GM19455 (cell line): ENCODE data around the gene LRRC27.

Source experiments
- ATAC-seq: cut with Tn5 transposase; IDR thresholded peaks from one replicate; pipeline ENCODE4 v1.9.1; 2021; ENCODE audit not compliant: unreplicated experiment

LRRC27 gene

DNA sequence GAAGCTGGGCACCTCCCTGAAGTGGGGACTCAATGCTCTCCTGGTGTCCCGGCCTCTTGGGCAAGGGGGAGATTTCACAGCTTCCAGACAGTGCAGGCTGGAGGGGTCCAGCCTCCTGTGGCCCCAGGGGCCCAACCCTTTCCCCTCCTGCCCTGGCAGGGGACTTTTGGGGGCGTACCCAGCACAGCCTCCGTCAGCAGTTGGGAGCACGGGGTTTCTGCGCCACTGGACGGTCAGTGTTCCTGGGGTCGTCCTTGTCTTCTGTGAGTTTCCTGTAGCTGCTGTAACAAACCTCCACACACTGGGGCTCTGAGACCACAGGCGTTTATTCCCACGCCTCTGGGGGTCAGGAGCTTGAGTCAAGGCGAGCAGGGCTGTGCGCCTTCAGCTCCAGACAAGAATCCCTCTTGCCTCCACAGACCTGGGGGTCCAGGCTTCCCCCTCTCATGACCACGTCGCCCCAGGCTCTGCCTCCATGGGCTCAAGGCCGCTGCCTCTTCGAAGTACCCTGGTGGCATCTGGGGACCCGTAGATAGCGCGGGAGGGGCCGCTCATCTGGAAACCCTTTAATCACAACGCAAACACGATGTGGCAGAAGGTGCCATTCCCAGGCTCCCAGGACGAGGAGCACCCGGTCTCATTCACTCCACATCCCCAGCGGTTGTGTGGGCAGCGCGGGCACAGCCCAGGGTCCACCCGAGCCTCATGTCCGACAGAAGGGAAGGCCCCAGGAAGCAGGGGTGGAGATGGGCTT, 79.0 kb downstream of the LRRC27 start:
- ATAC-seq = no peak

DNA sequence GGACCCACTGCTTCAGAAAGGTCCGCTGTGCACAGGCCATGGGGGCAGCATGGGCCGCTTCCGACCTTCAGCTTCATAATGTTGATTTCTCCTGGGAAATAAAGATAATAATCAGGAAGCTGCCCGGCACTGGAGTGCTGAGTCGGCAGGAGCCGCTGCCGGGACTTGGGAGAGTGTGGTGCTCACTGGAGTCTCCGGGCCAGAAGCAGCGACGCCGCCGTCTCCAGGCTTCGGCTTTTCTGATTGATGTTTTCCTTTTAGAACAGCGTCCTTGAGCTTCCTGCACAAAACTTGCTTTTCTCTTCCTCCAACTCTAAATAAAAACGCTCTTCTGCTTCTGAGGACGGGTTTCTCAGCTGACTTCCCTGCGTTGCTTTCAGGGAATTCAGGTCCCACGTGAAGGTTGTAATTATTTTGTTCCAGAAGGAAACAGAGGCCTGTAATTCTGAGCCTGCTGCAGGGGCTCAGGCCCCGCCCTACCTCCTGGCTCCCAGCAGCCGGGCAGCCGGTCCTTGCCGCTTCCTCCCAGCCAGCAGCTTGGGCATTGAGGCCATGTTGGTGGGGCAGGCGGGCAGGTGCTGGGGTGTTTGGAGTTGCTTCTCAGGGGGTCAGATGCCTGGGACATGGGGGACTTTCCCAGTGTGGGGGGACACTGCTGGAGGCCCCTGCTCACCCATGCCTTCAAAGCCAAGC, 79.7 kb downstream of the LRRC27 start:
- no peak for ATAC-seq

DNA sequence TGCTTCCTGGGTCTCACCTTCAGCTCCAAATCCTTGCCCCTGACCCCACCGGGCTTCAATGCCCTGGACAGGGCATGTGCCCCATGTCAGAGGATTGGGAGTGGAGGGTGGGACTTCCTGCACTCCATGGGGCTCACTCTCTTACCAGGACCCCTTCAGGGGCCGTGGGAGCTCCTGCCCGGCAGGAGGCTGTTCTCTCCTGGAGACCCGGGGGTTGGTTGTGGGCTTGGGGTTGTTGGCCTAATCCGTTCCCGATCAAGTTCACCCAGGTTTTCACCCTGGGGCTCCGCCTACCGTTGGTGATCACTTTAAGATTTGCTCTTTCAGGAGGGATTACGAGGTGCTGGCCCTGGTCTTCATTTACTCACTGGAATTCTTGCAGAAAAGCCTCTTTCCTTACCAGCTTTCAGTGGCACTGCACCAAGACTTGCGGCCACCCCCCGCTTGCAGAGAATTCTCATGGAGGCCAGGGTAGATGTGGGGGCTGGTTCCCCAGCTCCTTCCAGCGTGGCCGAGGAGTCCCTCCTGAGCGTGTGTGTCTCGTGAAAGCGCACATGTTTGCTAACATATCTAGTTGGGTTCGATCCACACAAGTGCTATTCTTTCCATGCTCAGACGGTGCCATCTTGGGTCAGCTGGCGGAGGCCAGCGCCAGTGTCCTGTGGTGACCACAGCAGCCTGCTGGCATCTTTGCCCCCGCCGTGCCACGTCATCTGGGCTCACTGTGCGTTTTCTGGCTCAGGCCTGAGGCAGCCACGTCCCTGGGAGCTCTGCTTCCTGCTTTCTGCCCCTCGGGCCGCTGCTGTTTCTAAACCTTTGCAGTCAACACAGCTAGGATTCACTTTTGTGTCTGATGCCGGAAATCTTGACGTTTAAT, 80.6 kb downstream of the LRRC27 start:
- no peak for ATAC-seq

GRCh38 chr10:132413226-132414205, 81.5 kb downstream of the LRRC27 start:
- ATAC-seq = no peak

DNA sequence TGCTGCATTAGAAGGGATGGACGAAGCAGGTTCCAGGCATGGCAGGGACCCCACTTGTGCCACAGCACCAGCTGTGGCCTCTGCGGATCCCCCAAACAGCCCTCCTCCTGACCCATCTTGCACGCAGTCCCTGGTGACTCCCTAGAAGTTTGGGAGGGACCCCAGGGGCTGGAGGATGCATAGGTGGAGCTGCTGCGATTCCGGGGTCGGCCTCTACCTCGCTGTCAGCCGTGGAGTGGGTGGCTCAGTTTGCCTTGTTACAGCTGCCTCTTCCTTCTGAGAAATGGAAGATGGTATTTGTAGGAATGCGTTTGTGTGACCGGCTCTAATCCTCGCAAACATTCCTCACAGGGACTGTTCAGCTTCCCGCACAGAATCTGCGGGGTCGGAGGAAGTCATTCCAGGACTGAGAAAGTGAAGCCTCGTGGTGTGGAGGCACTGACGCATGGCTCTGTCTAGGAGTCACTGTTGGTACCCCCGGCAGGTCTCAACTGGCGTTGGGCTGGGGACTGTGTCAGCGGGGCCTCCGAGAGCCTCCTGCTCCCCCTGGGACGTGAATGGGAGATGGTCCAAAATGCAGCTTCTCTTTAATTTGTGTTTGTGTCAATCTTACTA, 82.5 kb downstream of the LRRC27 start:
- ATAC-seq = no peak

DNA sequence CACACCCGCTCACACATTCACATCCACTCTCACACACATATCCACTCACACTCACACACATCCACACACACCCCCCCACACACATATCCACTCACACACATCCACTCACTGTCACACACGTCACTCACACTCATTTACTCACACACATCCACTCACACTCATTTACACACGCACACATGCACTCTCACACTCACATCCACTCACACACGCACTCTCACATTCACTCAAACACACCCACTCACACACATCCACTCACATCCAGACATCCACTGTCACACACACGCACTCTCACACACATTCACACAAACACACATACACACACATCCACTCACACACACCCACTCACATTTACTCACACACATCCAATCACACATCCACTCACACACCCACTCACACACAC, 83.3 kb downstream of the LRRC27 start:
- ATAC-seq = no peak

DNA sequence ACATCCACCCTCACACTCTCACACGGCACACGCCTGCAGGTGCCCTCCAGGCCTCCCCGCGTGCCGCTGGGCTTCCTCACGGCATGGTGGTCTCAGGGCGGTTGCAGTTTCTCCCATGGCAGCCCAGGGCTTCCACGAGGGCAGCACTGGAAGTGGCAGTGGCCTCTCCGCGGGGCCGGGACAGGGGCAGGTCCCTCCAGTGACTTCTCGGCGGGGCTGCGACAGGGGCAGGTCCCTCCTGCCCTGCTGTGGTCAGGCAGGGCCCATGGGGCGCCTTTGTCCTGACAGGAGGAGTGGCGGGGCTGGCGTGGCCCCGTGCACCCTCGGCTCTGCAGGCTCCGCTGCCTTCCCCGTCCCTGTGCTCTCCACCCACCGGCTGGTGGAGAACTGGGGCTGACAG, 84.0 kb downstream of the LRRC27 start:
- no peak for ATAC-seq

DNA sequence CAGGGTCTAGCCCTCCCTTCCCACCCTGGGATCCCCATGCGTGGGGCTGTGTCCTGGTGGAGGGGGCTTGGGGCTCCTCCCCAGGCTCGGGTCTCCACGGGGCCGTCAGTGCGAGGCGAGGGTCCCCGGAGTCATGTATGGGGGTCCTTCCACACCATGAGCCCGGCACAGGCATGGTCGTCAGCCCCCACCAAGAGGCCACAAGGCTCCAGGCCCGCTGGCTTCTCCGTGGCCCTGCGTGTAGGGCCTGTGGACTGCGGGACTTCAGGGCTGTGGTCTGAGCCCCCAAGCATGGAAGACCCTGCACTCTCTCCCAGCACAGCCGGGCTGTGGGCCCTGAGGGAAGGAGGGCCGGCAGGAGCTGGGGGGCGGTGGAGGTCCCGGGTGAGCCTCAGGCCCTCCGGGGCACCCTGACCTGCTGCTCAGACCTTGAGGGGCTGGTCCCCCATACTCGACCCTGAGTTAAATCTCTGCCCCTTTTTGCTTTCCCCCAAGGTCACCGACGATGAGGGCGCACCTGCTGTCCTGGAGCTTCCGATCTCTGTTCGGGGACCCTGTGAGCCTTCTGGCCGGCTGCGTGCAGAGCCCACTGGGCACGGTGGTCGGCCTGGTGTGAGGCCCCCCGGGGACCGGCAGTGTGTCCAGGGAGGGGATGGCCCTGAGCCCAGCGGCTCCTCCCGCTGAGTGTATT, 84.7 kb downstream of the LRRC27 start:
- no peak for ATAC-seq

DNA sequence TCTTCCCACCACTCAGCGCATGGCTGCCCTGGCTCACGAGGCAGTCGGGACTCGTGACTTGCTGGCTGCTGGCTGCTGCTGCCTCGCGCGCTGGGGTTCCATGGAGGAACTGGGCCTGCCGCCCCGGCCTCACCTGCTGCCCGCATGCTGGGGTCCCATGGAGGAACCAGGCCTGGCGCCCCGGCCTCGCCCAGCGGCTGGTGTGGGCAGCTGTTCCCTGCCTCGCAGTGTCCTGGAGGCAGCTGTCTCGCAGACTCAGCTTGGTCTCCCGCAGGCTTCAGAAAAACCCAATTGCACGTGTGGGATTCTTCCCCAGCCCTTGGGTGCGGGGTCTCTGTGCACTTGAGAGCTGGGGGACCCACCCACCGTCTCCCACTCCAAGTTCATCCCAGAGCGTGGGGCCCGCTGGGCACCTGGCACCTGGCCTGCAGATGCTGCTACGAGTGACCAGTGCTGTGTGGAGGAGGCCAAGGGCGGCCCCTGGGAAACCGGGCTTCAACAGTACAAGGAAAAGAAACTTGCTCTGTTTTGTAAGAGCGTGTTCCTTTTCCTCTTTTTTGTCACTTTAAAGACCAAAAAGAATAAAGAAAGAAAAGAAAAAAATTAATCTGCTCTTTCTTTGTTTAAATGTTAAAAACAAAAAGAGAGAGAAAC, 85.4 kb downstream of the LRRC27 start:
- no peak for ATAC-seq

- no peak for ATAC-seq
Measured at GRCh38 chr10:132417957-132418441, 86.0 kb downstream of the LRRC27 start.

- no peak for ATAC-seq
Measured at GRCh38 chr10:132418527-132419416, 86.8 kb downstream of the LRRC27 start.

- ATAC-seq = no peak
Measured at GRCh38 chr10:132419538-132420468, 87.8 kb downstream of the LRRC27 start.

DNA sequence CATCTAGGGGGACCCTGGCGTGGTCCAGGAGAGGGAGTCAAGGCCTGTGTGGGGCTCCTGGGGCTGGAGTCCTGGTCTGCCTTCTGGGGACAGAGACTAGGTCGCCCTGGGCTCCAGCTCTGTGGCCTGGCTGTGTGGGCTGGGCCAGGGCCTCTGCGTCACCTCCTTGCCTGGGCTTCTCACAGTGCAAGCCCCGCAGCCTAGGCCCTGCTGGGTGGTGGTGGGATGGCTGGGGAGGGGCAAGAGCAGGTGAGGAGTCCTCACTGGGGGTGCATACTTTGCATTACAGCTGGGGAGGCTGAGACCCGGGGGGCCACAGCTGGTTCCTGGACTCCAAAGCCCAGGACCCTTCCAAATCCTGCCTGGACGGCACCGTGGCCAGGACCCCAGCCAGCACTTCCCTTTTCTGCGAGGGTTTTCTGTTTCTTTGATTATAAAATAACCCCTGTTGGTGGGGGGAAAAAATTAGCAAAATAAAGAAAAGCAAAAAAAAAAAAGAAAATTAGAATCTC, 88.5 kb downstream of the LRRC27 start:
- no peak for ATAC-seq

DNA sequence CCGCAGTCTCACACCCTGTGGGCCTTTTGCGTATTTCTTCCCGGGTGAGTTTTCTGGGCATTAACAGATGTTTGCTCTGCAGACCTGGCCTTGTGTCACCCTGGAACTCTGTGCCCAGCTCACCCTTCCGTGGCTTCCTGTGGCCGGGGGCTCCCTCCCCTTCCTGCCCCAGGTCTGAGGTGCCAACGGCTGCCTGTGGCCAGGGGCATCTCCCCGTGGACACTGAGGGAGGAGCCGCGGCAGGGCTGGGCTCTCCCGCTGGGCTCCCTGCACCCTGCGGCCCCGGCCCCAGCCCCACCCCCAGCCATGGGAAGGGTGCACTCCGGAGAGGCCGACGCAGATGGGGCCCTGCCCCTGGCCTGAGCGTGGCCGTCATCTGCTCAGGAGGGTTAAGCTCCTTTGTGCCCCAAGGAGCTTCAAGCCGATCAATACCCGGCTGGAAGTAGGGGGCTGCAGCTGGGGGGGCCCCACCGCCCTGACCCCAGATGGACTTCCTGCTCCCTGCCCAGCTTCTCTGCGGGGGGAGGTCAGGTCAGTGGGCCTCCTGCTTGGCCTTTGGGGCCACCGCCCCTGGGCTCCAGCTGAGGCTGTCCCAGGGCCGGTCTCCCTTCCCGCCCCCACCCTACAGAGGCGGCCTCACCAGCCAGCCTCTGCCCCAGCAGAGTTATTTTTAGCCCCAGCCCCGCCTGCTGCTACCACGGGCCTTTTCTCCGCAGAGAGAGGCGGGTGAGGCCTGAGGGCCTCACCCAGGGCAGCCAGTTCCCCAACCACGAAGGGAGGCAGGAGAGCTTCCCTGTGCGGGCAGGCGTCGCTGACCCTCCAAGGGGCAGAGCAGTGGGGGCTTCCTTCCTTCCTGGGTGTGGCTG, 89.2 kb downstream of the LRRC27 start:
- ATAC-seq = no peak
